ENCODE results near the gene POR. TPM values are rescaled to one million over a fixed set of nuclear protein-coding genes. Genes with fewer than 3 reads are reported as not detected.

Gene POR
- total and polyA plus RNA-seq, 2 of the 13 experiments (the other 11 are each of a cell fraction or from before 2014, with no cell fraction given), result 145 to 266 TPM

- H3K36me3 ChIP-seq (replicated peaks in 1 of 2; ENCODE audit: control insufficient read depth in 1 of 2, insufficient read depth in 2 of 2, low read length in 2 of 2), result peaks cover 31 to 87% of the 10 kb centered on the region in 2 experiments
- POLR2A ChIA-PET, result no interaction called here
Observed at GRCh38 chr7:75977743-75978142, 62.8 kb downstream of the POR start.

More at GRCh38 chr7:75977743-75978142, 62.8 kb downstream of the POR start:
- Histone ChIP-seq H3K9ac (ENCODE audit: insufficient read depth, low read depth, low read length) (no peak overlapping the region), H3K4me2 (ENCODE audit: low read depth, low read length) (no peak overlapping the region), H3K9me3 (ENCODE audit: low read length) (no peaks in the 10 kb centered on the region), H3K4me1 (ENCODE audit: insufficient read depth, low read length) (no peaks in the 10 kb centered on the region; the same call in 1 of the 2 replicates), H2AFZ (ENCODE audit: low read length) (no peak overlapping the region), H3K27me3 (ENCODE audit: control insufficient read depth in 1 of 2, insufficient read depth in 2 of 2, low read length in 2 of 2) (no peaks in the 10 kb centered on the region), H4K20me1 (ENCODE audit: insufficient read depth, low read length) (peaks cover 8% of the 10 kb centered on the region), H3K4me3 (replicated peaks in 1 of 3; ENCODE audit: insufficient read depth in 1 of 3, low read depth in 2 of 3, low read length in 3 of 3) (no peak overlapping the region), H3K27ac (ENCODE audit: extremely low read length, insufficient read depth, low read length) (no peak overlapping the region), H3K79me2 (ENCODE audit: insufficient read depth, low read length) (peaks cover 7% of the 10 kb centered on the region)
- FAIRE-seq (no peak), ATAC-seq (no peak), DNase-seq (ENCODE audit: low spot score) (no peak)
- no TSS peak for BruUV-seq (replicated peaks)
- TF ChIP-seq, protein P1, sequence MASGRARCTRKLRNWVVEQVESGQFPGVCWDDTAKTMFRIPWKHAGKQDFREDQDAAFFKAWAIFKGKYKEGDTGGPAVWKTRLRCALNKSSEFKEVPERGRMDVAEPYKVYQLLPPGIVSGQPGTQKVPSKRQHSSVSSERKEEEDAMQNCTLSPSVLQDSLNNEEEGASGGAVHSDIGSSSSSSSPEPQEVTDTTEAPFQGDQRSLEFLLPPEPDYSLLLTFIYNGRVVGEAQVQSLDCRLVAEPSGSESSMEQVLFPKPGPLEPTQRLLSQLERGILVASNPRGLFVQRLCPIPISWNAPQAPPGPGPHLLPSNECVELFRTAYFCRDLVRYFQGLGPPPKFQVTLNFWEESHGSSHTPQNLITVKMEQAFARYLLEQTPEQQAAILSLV (CRISPR knock-in tag; IDR thresholded peaks at IDR 0.05; ENCODE audit: borderline replicate concordance), result no peak
- no peak for TF ChIP-seq ZNF547 (CRISPR knock-in tag; IDR thresholded peaks at IDR 0.05)
- no peak for TF ChIP-seq RARA (CRISPR knock-in tag; IDR thresholded peaks at IDR 0.05)
- no peak for TF ChIP-seq HNF4A (CRISPR knock-in tag; IDR thresholded peaks at IDR 0.05)
- no peak for TF ChIP-seq TIGD3 (CRISPR knock-in tag; IDR thresholded peaks at IDR 0.05; ENCODE audit: borderline replicate concordance)
- TF ChIP-seq NR2F2 (IDR thresholded peaks at IDR 0.05; ENCODE audit: borderline replicate concordance, low read depth), result no peak
- in situ Hi-C loops (cut with HindIII; ENCODE audit: extremely low pct_ligation_motif_present, low pct_unique_long_range_greater_than_20kb), result no loop called here
- intact Hi-C loops (cut with micrococcal nuclease; ENCODE audit: unreplicated experiment), result no loop called here
- CTCF ChIA-PET (ENCODE audit: low intra/inter-chr PET ratio, low total read pairs), result no interaction called here
- 96% methylated on average over 8 of the region's 8 CpGs for WGBS (ENCODE audit: low lambda C conversion rate)
